Sigmoid colon (tissue), 7 donors: Measurements from ENCODE around the gene APOB. TPM values are rescaled to one million over a fixed set of nuclear protein-coding genes. Genes with fewer than 3 reads are reported as not detected.

ENCODE experiments used
- DNase-seq: peaks from one replicate; pipeline ENCODE4 v3.0.0-alpha.2; 2019
- H3K27ac ChIP-seq, 4 donors: fragments of 200-600 bp; sonication (generic); one replicate each; pipeline ENCODE4 v1.5.1; 2016 to 2019; ENCODE audit warnings: mild to moderate bottlenecking in 1 of 4
- H3K27me3 ChIP-seq, 3 donors: fragments of 200-600 bp; sonication (generic); one replicate each; pipeline ENCODE4 v1.5.1; 2019; ENCODE audit warnings: mild to moderate bottlenecking in 1 of 3
- H3K36me3 ChIP-seq, 4 donors: fragments of 200-600 bp; sonication (generic); one replicate each; pipeline ENCODE4 v1.5.1; 2016 to 2019
- H3K4me1 ChIP-seq, 4 donors: fragments of 200-600 bp; sonication (generic); one replicate each; pipeline ENCODE4 v1.5.1; 2017 to 2019
- H3K4me3 ChIP-seq, 4 donors: fragments of 200-600 bp; sonication (generic); one replicate each; pipeline ENCODE4 v1.5.1; 2017 to 2019; ENCODE audit warnings: mild to moderate bottlenecking in 2 of 4, moderate library complexity in 1 of 4
- H3K9me3 ChIP-seq, 4 donors: fragments of 200-600 bp in 3 of 4; sonication (generic) in 3 of 4; one replicate each; pipeline versions ENCODE4 v1.5.1 to v1.6.1; 2013 to 2019
- EP300 ChIP-seq, 4 donors: sonication (generic); formaldehyde crosslinking; IDR thresholded peaks; one replicate each; pipeline ENCODE4 v1.6.1; 2017; ENCODE audit warnings: antibody characterized with exemption in 4 of 4
- POLR2A ChIP-seq, 2 donors: fragments of 450-650 bp; IDR thresholded peaks; one replicate each; pipeline ENCODE4 v1.6.1; 2016; ENCODE audit warnings: antibody characterized with exemption in 2 of 2, mild to moderate bottlenecking in 2 of 2, moderate library complexity in 2 of 2
- POLR2AphosphoS5 ChIP-seq, 4 donors: sonication (generic); formaldehyde crosslinking; IDR thresholded peaks; one replicate each; pipeline ENCODE4 v1.6.1; 2017; ENCODE audit warnings: antibody characterized with exemption in 4 of 4
- WGBS, 2 donors: extraction: QIAGEN DNeasy Blood & Tissue Kit; methylation state at CpG; one replicate each; pipeline ENCODE4 v1.1.7; 2013; 5-methylcytosine and 5-hydroxymethylcytosine counted together
- intact Hi-C: fragments of 100-400 bp; cut with DNase I; formaldehyde crosslinking; loops from one replicate; pipeline ENCODE4 v1.15.1; 2023
- polyA plus RNA-seq, 3 donors: library from polyadenylated mRNA; stranded (reverse); fragments of 200-250 nt; gene quantifications; one replicate each; pipeline ENCODE4 v1.2.3, GENCODE V29; 2013
- total RNA-seq, 4 donors: library from RNA; depleted of rRNA; stranded (reverse); fragments of >200 nt; gene quantifications; one replicate each; pipeline ENCODE4 v1.1.0, GENCODE V29; 2016
- TF ChIP-seq, protein P1 (sequence below), 4 experiments: fragments of 450-650 bp in 3 of 4; fragments of 200-600 bp in 1 of 4; IDR thresholded peaks; one replicate each; pipeline ENCODE4 v1.5.1; 2016 to 2019; ENCODE audit warnings: antibody characterized with exemption in 4 of 4, mild to moderate bottlenecking in 3 of 4, moderate library complexity in 2 of 4
- donor health status: healthy with polysubstance abuse.
- donor health status: Bipolar disorder and iron deficiency.
- donor health status: healthy.

APOB gene
- total and polyA plus RNA-seq, 7 donors, result under 0.01 to 3.6 (median 0.69) TPM; not detected in 1

- 91 to 94% methylated on average over 9 of the region's 9 CpGs for WGBS, 2 donors
- peaks cover 0 to 4% (median 0%) of the 10 kb centered on the region in 4 donors for H3K4me1 ChIP-seq
- no peaks in the 10 kb centered on the region for H3K9me3 ChIP-seq
- H3K4me3 ChIP-seq, result no peak overlapping the region
- TF ChIP-seq, protein P1, sequence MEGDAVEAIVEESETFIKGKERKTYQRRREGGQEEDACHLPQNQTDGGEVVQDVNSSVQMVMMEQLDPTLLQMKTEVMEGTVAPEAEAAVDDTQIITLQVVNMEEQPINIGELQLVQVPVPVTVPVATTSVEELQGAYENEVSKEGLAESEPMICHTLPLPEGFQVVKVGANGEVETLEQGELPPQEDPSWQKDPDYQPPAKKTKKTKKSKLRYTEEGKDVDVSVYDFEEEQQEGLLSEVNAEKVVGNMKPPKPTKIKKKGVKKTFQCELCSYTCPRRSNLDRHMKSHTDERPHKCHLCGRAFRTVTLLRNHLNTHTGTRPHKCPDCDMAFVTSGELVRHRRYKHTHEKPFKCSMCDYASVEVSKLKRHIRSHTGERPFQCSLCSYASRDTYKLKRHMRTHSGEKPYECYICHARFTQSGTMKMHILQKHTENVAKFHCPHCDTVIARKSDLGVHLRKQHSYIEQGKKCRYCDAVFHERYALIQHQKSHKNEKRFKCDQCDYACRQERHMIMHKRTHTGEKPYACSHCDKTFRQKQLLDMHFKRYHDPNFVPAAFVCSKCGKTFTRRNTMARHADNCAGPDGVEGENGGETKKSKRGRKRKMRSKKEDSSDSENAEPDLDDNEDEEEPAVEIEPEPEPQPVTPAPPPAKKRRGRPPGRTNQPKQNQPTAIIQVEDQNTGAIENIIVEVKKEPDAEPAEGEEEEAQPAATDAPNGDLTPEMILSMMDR (IDR thresholded peaks at IDR 0.05), result no peak
- TF ChIP-seq POLR2AphosphoS5 (IDR thresholded peaks at IDR 0.05) (no peak), POLR2A (IDR thresholded peaks at IDR 0.05) (no peak)
- H3K27ac ChIP-seq, result no peak overlapping the region
- no peaks in the 10 kb centered on the region for H3K36me3 ChIP-seq
- intact Hi-C loops, result no loop called here
- H3K27me3 ChIP-seq, result no peaks in the 10 kb centered on the region
- DNase-seq, result no peak
Measured at GRCh38 chr2:21005700-21006422, 38.0 kb downstream of the APOB start.

DNA sequence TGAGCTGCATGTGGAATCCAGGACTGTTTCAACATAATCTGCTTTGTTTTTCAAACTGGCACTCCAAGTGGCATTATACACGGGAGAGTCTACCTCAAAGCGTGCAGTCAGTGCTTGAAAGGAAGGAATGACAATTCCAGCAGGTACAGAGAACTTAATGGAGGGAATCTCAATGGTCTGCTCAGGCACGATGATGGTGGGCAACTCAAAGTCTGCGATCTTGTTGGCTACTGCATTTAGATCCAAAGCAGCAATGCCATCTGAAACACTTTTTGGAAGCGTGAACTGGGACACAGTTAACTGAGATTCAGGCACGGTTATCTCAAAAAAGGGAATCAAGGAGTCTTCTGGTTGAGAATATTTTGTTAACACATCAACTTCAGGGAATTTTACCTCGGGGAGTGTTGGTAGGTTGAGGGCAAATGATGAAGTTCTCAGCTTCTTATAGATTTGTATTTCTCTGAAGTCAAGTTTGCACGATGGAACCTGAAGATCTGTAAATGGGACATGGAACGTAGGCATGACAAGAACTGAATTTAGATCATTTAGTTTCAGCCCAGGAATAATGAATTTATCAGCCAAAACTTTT is 38.7 kb downstream of the APOB start:
- Histone ChIP-seq H3K4me3 (no peak overlapping the region), H3K4me1 (no peaks in the 10 kb centered on the region), H3K27me3 (no peaks in the 10 kb centered on the region), H3K36me3 (no peaks in the 10 kb centered on the region), H3K27ac (no peak overlapping the region), H3K9me3 (no peaks in the 10 kb centered on the region)
- WGBS, 2 donors, result 81 to 91% methylated on average over 9 of the region's 9 CpGs
- no peak for TF ChIP-seq EP300 (IDR thresholded peaks at IDR 0.05)
- TF ChIP-seq POLR2A (IDR thresholded peaks at IDR 0.05), result no peak
- TF ChIP-seq POLR2AphosphoS5 (IDR thresholded peaks at IDR 0.05), result no peak
- TF ChIP-seq, protein P1 (IDR thresholded peaks at IDR 0.05), result no peak
- no peak for DNase-seq
- intact Hi-C loops, result no loop called here

DNA sequence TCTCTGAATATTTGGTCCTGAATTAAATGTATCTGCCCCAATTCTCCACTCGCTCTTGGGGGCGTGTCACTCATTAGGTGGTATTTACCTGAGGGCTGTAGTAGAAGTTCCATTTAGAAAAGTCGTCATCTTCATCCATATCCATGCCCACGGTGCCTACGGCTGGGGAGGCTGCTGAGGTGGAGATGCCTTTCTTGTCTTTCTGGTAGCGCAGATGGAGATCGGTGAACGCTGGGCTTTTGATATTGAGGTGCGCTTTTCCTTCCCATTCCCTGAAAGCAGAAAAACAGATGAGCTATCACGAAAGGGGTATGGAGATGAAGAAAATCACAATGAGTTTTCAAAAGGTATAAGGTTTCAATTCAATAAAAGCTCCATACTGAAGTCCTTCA is 39.7 kb downstream of the APOB start:
- intact Hi-C loops, result no loop called here
- 92% methylated on average over 10 of the region's 10 CpGs for WGBS, 2 donors

GRCh38 chr2:21003572-21004180 is 40.2 kb downstream of the APOB start:
- intact Hi-C loops, result no loop called here
- H3K27me3 ChIP-seq, result no peaks in the 10 kb centered on the region
- no peaks in the 10 kb centered on the region for H3K9me3 ChIP-seq
- H3K4me1 ChIP-seq, result no peaks in the 10 kb centered on the region
- 91 to 92% methylated on average over 2 of the region's 2 CpGs for WGBS, 2 donors
- no peak overlapping the region for H3K27ac ChIP-seq
- H3K4me3 ChIP-seq, result no peak overlapping the region
- H3K36me3 ChIP-seq, result no peaks in the 10 kb centered on the region
- TF ChIP-seq POLR2A (IDR thresholded peaks at IDR 0.05) (no peak), EP300 (IDR thresholded peaks at IDR 0.05) (no peak), POLR2AphosphoS5 (IDR thresholded peaks at IDR 0.05) (no peak)
- TF ChIP-seq, protein P1 (IDR thresholded peaks at IDR 0.05), result no peak
- no peak for DNase-seq

More for the DNA sequence above, 39.7 kb downstream of the APOB start:
- Histone ChIP-seq H3K36me3 (no peaks in the 10 kb centered on the region), H3K9me3 (no peaks in the 10 kb centered on the region), H3K27ac (no peak overlapping the region), H3K4me3 (no peak overlapping the region), H3K27me3 (no peaks in the 10 kb centered on the region), H3K4me1 (no peaks in the 10 kb centered on the region)
- TF ChIP-seq POLR2AphosphoS5 (IDR thresholded peaks at IDR 0.05) (no peak), EP300 (IDR thresholded peaks at IDR 0.05) (no peak), POLR2A (IDR thresholded peaks at IDR 0.05) (no peak)
- TF ChIP-seq, protein P1 (IDR thresholded peaks at IDR 0.05), result no peak
- DNase-seq, result no peak
